ENCODE measurements around the gene DBP.

- peak; percentile 76 to 97 for TF ChIP-seq CTCF (conservative IDR thresholded peaks at IDR 0.05 in 1 of 2, IDR thresholded peaks at IDR 0.05 in 1 of 2; ENCODE audit: extremely low read depth in 1 of 2, insufficient read depth in 1 of 2, low read depth in 1 of 2, low read length in 2 of 2)
- TF ChIP-seq EZH2 (IDR thresholded peaks at IDR 0.05; ENCODE audit: borderline replicate concordance, low read length) = no peak
Observed at GRCh38 chr19:48588670-48589401, 48.3 kb downstream of the DBP start.

All from mammary epithelial cell (primary cell).